ENCODE data around the gene ACAP1.

DNA sequence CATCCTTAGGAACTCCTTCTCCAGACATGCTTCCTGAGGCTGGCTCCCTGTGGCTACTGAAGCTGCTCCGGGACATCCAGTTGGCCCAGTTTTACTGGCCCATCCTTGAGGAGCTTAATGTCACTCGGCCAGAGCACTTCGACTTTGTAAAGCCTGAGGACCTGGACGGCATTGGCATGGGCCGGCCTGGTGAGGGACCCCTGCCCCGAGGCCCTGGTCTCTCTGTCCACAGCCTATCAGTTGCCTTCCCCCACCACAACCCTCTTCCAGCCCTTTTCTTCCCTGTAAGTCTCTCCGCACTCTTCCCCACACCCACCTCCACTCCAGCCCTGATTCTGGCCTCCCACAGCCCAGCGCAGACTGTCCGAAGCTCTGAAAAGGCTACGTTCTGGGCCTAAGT, 46.6 kb downstream of the ACAP1 start:
- TF ChIP-seq, protein P1, sequence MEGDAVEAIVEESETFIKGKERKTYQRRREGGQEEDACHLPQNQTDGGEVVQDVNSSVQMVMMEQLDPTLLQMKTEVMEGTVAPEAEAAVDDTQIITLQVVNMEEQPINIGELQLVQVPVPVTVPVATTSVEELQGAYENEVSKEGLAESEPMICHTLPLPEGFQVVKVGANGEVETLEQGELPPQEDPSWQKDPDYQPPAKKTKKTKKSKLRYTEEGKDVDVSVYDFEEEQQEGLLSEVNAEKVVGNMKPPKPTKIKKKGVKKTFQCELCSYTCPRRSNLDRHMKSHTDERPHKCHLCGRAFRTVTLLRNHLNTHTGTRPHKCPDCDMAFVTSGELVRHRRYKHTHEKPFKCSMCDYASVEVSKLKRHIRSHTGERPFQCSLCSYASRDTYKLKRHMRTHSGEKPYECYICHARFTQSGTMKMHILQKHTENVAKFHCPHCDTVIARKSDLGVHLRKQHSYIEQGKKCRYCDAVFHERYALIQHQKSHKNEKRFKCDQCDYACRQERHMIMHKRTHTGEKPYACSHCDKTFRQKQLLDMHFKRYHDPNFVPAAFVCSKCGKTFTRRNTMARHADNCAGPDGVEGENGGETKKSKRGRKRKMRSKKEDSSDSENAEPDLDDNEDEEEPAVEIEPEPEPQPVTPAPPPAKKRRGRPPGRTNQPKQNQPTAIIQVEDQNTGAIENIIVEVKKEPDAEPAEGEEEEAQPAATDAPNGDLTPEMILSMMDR (IDR thresholded peaks at IDR 0.05): no peak
- TF ChIP-seq POLR2A (IDR thresholded peaks at IDR 0.05): no peak
